ENCODE results near the gene KRIT1. TPM values are rescaled to one million over a fixed set of nuclear protein-coding genes. Genes with fewer than 3 reads are reported as not detected.
"Not testable (repeated sequence)": the region's sequence is repeated elsewhere in the genome, so short reads cannot be mapped to it uniquely, and the experiment has no call there.

Gene KRIT1
- total and polyA plus RNA-seq, 8 donors = 4.1 to 249 (median 34.2) TPM

GRCh38 chr7:92205987-92206386 lies 39.7 kb downstream of the KRIT1 start:
- Histone ChIP-seq H3K36me3 (peaks cover 24 to 97% (median 88%) of the 10 kb centered on the region in 4 donors), H3K9me3 (peaks cover 0 to 17% (median 0%) of the 10 kb centered on the region in 4 donors), H3K4me3 (no peak overlapping the region), H3K4me1 (no peaks in the 10 kb centered on the region), H3K27ac (no peak overlapping the region), H3K27me3 (no peaks in the 10 kb centered on the region)
- TF ChIP-seq POLR2A (IDR thresholded peaks at IDR 0.05) (no peak), CTCF (IDR thresholded peaks at IDR 0.05) (no peak), POLR2AphosphoS5 (IDR thresholded peaks at IDR 0.05) (no peak), EP300 (IDR thresholded peaks at IDR 0.05) (no peak)
- intact Hi-C loops (cut with DNase I; ENCODE audit: low total_unique reads) = no loop called here
- WGBS, 5 donors = 86 to 100% (median 96%) methylated on average over 2 to 3 of the region's 3 CpGs
- no peak for DNase-seq

GRCh38 chr7:92200791-92201190 lies 44.9 kb downstream of the KRIT1 start:
- H3K36me3 ChIP-seq = peaks cover 18 to 90% (median 84%) of the 10 kb centered on the region in 4 donors
- intact Hi-C loops (cut with DNase I; ENCODE audit: low total_unique reads) = no loop called here

GRCh38 chr7:92192326-92192725 lies 53.4 kb downstream of the KRIT1 start:
- 90 to 99% (median 96%) methylated on average over 3 of the region's 3 CpGs for WGBS, 5 donors
- Histone ChIP-seq H3K27me3 (no peaks in the 10 kb centered on the region), H3K4me3 (no peak overlapping the region), H3K27ac (no peak overlapping the region), H3K36me3 (peaks cover 0 to 35% (median 15%) of the 10 kb centered on the region in 4 donors), H3K4me1 (no peaks in the 10 kb centered on the region), H3K9me3 (peaks cover 9 to 39% (median 22%) of the 10 kb centered on the region in 4 donors)
- TF ChIP-seq EP300 (IDR thresholded peaks at IDR 0.05) = no peak
- no peak for TF ChIP-seq POLR2A (IDR thresholded peaks at IDR 0.05)
- TF ChIP-seq CTCF (IDR thresholded peaks at IDR 0.05) = no peak
- TF ChIP-seq POLR2AphosphoS5 (IDR thresholded peaks at IDR 0.05) = no peak
- intact Hi-C loops (cut with DNase I; ENCODE audit: low total_unique reads) = no loop called here
- no peak for DNase-seq

More at GRCh38 chr7:92200791-92201190, 44.9 kb downstream of the KRIT1 start:
- H3K4me1 ChIP-seq = no peaks in the 10 kb centered on the region
- H3K4me3 ChIP-seq = no peak overlapping the region
- no peak for TF ChIP-seq POLR2A (IDR thresholded peaks at IDR 0.05)
- TF ChIP-seq POLR2AphosphoS5 (IDR thresholded peaks at IDR 0.05) = no peak
- no peak for TF ChIP-seq CTCF (IDR thresholded peaks at IDR 0.05)
- no peak for TF ChIP-seq EP300 (IDR thresholded peaks at IDR 0.05)
- no peak overlapping the region for H3K27ac ChIP-seq
- 85 to 100% (median 92%) methylated on average over 1 of the region's 1 CpG for WGBS, 5 donors
- DNase-seq = no peak
- H3K9me3 ChIP-seq = no peaks in the 10 kb centered on the region
- H3K27me3 ChIP-seq = no peaks in the 10 kb centered on the region

DNA sequence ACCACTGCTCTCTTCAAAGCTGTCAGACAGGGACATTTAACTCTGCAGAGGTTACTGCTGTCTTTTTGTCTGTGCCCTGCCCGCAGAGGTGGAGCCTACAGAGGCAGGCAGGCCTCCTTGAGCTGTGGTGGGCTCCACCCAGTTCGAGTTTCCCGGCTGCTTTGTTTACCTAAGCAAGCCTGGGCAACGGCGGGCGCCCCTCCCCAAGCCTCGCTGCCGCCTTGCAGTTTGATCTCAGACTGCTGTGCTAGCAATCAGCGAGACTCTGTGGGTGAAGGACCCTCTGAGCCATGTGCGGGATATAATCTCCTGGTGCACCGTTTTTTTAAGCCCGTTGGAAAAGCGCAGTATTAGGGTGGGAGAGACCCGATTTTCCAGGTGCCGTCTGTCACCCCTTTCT lies 56.5 kb downstream of the KRIT1 start:
- H3K9me3 ChIP-seq = peaks cover 9 to 44% (median 24%) of the 10 kb centered on the region in 4 donors
- H3K4me1 ChIP-seq; H3K27ac ChIP-seq; H3K27me3 ChIP-seq; intact Hi-C loops (cut with DNase I; ENCODE audit: low total_unique reads); H3K4me3 ChIP-seq; DNase-seq: not testable (repeated sequence)
- H3K36me3 ChIP-seq = peaks cover 0 to 15% (median 5%) of the 10 kb centered on the region in 4 donors
- WGBS, 5 donors = 93 to 97% (median 95%) methylated on average over 14 to 15 of the region's 15 CpGs

DNA sequence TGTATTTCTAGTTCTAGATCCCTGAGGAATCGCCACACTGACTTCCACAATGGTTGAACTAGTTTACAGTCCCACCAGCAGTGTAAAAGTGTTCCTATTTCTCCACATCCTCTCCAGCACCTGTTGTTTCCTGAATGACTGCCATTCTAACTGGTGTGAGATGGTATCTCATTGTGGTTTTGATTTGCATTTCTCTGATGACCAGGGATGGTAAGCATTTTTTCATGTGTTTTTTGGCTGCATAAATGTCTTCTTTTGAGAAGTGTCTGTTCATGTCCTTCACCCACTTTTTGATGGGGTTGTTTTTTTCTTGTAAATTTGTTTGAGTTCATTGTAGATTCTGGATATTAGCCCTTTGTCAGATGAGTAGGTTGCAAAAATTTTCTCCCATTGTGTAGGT lies 61.4 kb downstream of the KRIT1 start:
- H3K27ac ChIP-seq; H3K4me3 ChIP-seq; H3K27me3 ChIP-seq; intact Hi-C loops (cut with DNase I; ENCODE audit: low total_unique reads); DNase-seq; H3K36me3 ChIP-seq; H3K4me1 ChIP-seq: not testable (repeated sequence)
- peaks cover 5 to 22% (median 16%) of the 10 kb centered on the region in 4 donors for H3K9me3 ChIP-seq
- 73 to 92% (median 85%) methylated on average over 1 of the region's 1 CpG for WGBS, 5 donors

Data from stomach (tissue), 9 donors.